Measurements from ENCODE around the gene ZNF219.
A peak's percentile ranks its signal among the peaks of the same experiment; 100 is the strongest.

Gene ZNF219

GRCh38 chr14:21071225-21072030 lies 27.0 kb downstream of the ZNF219 start:
- DNase-seq: peak in 9 of 10 donors; percentile 52 to 94 (median 61)
- intact Hi-C loops (cut with DNase I): loop anchor here (5.0 kb wide), 2 partner anchors 44 to 441 kb away; partner anchors contain the start of genes METTL3 and NDRG2

GRCh38 chr14:21070610-21071224 lies 27.7 kb downstream of the ZNF219 start:
- peak in 2 of 10 donors; percentile 37 to 74 for DNase-seq
- intact Hi-C loops (cut with DNase I): loop anchor here (1.0 to 5.0 kb wide), 3 partner anchors 22 to 442 kb away; partner anchors contain the start of genes METTL3 and NDRG2

DNA sequence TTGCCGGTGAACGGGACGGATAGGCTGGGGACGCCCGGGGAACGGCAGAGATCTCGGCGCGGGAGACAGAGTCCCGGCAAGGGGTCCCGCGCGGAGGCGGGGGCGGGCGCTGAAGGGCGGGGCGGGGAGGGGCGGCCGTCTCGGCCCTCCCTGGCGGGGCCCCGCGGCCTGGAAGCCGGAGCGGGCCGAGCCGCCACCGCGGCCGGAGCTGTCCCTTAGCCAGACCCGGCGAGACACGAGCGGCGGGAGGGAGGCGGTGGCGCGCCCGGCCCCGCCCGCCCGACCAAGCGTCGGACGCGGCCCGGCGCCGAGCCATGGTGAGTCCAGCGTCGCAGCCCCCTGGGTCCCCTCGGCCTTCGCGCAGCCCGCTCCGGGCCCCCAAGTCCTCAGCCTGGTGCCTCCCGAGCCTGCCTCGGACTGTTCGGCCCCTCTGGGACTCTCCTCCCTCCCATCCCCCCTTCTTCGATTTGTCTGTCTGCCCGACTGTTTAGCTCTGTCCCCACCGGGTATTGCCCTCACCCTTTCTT lies 28.3 kb downstream of the ZNF219 start, which contains the start of gene ARHGEF40:
Gene ARHGEF40, plus strand, starts transcription at position 222 of the 527 bp plus-strand sequence. Its CDS starts 93 bp downstream, at position 315.
- intact Hi-C loops (cut with DNase I): loop anchor here (1.0 to 5.0 kb wide), 3 partner anchors 22 to 442 kb away; partner anchors contain the start of genes METTL3 and NDRG2
- peak in 9 of 10 donors; percentile 37 to 96 (median 60) for DNase-seq

GRCh38 chr14:21069388-21070082 lies 28.9 kb downstream of the ZNF219 start:
- intact Hi-C loops (cut with DNase I): loop anchor here (1.0 to 5.0 kb wide), 4 partner anchors 23 to 443 kb away; partner anchors contain the start of genes METTL3 and NDRG2
- peak in 8 of 10 donors; percentile 38 to 94 (median 62) for DNase-seq

GRCh38 chr14:21068521-21069387 lies 29.7 kb downstream of the ZNF219 start:
- intact Hi-C loops (cut with DNase I): loop anchor here (1.0 kb wide), 1 partner anchor 36 kb away; no protein-coding TSS in a partner anchor
- DNase-seq: peak in 5 of 10 donors; percentile 40 to 62 (median 47)

DNA sequence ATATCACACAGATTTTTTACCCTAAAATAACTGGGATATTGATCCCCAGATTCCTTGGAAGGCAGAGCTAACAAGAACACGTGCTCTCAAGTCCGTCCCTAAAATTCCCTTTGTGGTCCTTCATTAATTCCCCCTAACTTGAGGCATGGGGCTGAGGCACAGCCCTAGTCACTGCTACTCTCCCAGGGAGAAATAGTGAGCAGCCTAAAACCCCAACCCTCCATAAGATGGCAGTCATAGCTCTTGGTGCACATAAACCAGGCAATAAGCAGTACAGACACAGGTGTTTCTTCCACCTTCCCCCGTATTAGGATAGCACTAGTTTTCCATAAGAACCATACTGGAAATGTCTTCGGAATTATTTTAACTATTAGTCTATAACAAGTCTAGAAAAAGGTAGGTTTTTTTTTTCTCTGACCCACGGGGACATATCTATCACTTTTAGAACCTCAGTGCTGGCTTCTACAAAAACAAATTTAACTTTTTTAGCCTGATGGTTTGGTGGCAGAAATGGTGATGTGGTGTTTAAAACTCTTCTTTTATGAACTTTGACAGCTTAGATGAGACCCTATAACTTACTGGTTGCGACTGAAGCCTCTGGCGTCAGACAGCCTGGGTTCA lies 31.5 kb downstream of the ZNF219 start:
- DNase-seq: no peak
- intact Hi-C loops (cut with DNase I): no loop called here

GRCh38 chr14:21063479-21063878 lies 35.0 kb downstream of the ZNF219 start:
- no peak for DNase-seq
- intact Hi-C loops (cut with DNase I): no loop called here

DNA sequence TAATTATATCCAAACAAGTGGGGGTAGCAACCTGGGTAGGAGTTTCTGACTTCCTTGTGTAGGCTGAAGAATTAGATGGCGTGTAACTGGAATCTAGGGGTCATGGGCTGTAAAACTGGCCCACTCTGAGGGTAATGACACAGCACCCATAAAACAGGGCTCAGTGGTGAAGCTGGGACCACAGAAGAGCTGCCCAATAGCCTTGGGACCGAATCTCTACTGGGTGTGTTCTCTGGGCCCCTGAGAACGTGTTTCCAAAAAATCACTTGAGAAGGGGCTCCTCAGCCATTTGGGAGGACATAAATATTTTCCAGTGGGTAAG lies 37.1 kb downstream of the ZNF219 start:
- intact Hi-C loops (cut with DNase I): no loop called here
- no peak for DNase-seq

DNA sequence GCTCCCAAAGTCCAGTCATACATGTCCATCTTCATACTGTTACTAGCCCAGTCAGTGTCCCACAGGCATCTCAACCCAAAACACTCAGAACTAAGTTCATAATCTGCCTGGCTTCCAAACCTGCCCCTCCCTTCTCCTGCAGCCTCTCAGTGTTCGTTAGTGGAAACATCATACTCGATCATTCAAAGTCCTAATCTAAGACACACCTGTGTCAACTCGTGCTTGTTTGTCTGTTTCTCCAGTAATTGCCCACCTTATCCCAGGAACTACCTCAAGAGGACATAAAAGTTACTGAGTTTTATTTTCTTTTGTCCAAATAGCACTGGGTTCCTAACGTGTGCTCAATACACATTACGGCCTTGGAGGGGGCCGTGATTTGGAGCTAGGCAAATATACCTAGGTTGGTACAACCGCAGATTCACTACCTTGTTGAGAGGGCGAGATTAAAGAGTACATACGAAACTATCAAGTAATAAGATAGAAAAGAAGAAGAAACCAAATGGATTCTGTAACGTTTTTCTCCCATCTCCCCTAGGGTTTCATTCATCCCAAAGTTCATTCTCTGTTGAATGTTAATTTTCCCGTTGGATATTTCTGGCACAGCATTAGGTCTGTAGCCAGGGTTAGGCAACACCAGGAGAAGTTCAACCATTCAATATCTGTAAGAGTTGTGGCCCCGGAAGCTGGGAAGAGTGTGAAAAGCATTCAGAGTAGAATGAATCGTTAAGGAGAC lies 37.7 kb downstream of the ZNF219 start:
- DNase-seq: no peak
- intact Hi-C loops (cut with DNase I): no loop called here

DNA sequence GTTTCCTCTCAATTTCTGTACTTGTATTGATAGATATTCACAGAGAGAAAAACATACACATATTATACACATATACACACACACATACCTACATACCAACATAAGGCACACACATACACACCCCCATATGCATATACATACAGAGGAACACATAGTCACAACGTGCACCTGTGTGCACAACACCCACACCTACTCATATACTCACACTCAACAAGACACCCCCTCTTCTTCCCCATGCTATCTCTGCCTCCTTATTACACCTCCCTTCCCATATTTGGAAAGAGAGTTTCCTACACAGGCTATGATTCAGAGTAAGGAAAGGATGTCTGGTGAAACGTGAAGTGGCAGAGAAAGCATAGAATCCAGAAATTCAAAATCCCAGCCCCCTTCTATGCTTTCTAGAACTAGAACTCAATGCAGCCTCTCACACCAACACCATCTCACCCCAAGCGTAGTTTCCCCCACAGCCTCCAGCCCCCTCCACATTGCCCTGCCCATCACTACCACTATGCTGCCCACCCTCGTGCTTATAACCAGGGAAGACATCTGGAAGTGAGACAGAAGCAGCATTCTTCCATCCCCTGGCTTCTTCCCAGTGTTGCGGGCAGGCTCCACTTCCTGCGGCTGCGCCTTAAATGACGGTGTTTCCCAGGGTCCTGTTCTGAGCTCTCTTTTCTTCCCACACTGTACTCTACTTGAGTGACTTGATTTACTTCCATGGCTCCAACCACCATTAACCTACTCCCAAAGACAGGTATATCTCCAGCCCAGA lies 38.4 kb downstream of the ZNF219 start:
- intact Hi-C loops (cut with DNase I): no loop called here
- DNase-seq: no peak

- intact Hi-C loops (cut with DNase I): no loop called here
- no peak for DNase-seq
Observed at GRCh38 chr14:21058903-21059302, 39.6 kb downstream of the ZNF219 start.

DNA sequence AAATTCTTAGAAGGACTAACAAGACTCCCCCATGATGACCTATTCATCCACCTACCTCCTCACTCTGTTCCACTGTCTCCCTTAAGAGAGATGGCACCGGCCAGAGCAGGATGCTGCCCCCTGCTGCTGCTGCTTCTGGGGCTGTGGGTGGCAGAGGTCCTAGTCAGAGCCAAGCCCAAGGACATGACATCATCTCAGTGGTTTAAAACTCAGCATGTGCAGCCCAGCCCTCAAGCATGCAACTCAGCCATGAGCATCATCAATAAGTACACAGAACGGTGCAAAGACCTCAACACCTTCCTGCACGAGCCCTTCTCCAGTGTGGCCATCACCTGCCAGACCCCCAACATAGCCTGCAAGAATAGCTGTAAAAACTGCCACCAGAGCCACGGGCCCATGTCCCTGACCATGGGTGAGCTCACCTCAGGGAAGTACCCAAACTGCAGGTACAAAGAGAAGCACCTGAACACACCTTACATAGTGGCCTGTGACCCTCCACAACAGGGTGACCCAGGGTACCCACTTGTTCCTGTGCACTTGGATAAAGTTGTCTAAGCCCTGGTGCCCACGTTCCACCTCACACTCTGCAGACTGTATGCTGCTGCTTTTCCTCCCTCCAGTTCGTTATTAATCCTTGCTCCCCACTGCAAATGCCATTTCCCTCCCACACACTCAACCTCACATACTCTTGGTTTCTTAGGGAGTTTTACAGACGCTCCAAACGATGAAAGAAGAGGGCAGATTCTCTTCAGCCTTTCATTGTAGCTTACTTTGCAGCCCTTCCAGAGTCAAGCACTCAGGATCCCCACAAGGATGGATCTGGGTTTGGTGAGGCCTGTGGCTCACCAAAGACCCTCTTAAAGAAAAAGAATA lies 40.4 kb downstream of the ZNF219 start, which contains the start of gene RNASE8:
Gene RNASE8, plus strand, starts transcription at position 20 of the 873 bp plus-strand sequence. Its CDS starts 71 bp downstream, at position 91.
- no peak for DNase-seq
- intact Hi-C loops (cut with DNase I): no loop called here

DNA sequence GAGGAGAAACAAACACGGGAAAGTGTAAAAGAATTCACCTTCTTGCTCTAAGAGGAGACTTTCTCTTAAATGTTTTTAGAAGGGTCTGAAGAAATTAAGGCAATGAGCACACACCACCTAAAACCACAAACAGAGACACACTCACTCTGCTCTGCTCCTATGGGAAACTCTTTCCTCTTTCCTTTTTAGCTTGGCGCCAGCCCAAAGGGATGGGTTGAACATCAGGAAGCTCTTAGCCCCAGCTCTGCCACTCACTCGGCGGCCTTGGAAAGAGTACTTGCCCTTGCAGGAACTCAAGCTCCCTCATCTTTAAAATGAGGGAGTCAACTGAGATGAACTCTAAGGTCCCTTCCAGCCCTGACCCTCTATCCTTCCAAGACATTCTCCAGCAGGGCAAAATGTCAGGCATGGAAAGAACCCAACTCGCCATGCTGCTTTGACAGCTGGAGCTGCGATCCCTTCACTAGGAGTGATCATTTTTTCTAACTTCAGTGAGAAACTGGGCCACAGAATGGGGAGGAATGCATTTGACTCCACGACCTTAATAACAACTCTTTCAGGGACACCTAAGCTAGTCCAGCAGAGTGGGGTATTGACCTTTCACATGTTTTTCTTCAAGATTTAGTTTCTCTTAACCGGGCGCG lies 41.8 kb downstream of the ZNF219 start:
- DNase-seq: no peak
- intact Hi-C loops (cut with DNase I): no loop called here

DNA sequence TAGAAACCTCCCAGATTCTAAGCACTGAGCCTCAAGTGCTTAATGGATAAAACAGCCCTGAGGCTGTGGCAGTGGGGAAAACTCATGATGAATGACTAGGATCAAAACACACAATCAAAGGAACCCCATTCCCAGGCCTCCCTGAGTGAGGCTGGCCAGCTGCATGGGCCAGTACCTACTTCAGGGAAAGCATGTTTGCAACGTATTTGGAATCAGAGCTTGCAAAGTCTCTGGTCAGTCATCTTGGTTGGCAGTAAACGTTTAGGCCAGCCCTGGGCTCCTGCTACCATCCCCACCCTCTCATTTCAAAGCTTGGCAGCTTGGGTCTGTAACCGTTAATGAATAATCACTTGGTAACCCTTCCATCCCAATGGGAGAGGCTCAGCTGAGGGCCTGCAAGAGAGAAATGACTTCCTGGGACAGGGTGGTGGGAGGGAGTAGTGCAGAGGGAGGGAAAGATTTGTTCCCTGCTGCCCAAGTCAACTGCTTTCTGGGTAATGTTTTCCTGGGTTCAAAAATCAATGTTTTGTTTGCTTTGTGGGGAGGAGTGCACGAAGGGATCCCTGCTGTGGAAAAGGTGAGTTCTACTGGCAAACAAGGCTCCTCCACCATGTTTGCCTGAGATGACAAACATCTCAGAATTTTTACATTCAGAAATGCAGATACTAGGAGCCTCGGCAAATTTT lies 42.9 kb downstream of the ZNF219 start:
- intact Hi-C loops (cut with DNase I): no loop called here
- no peak for DNase-seq

GRCh38 chr14:21054768-21055145 lies 43.7 kb downstream of the ZNF219 start:
- intact Hi-C loops (cut with DNase I): no loop called here
- DNase-seq: no peak

Measured in posterior cingulate gyrus (tissue), 11 donors.